Measurements from ENCODE around the gene MMP25. TPM values are rescaled to one million over a fixed set of nuclear protein-coding genes. Genes with fewer than 3 reads are reported as not detected.
A peak's percentile ranks its signal among the peaks of the same experiment; 100 is the strongest.

MMP25 gene
- total RNA-seq, 1 donor, result under 0.01 TPM

- no peak overlapping the region for H3K4me3 ChIP-seq (ENCODE audit: insufficient read depth, low read length)
- H3K27me3 ChIP-seq (ENCODE audit: insufficient read depth, low read length), result peaks cover 68% of the 10 kb centered on the region
- no peaks in the 10 kb centered on the region for H3K9me3 ChIP-seq (ENCODE audit: low read depth, low read length)
- no peaks in the 10 kb centered on the region for H3K79me2 ChIP-seq (ENCODE audit: insufficient read depth, low read length)
- TF ChIP-seq CTCF (IDR thresholded peaks at IDR 0.05; ENCODE audit: extremely low read depth, low read depth, low read length), result no peak
- no peaks in the 10 kb centered on the region for H3K4me1 ChIP-seq (ENCODE audit: insufficient read depth, low read length)
- no peak overlapping the region for H2AFZ ChIP-seq (ENCODE audit: low read length)
- no peaks in the 10 kb centered on the region for H3K36me3 ChIP-seq (ENCODE audit: insufficient read depth, low read length)
- H4K20me1 ChIP-seq (ENCODE audit: insufficient read depth, low read length), result no peaks in the 10 kb centered on the region
- H3K4me2 ChIP-seq (ENCODE audit: insufficient read depth, low read length), result no peak overlapping the region
- H3K27ac ChIP-seq (ENCODE audit: low read depth, low read length), result no peak overlapping the region
- DNase-seq (ENCODE audit: insufficient read length, low spot score, missing footprints), result no peak
Observed at GRCh38 chr16:3007059-3007956, 39.1 kb upstream of the MMP25 start.

GRCh38 chr16:3007957-3008689, 38.2 kb upstream of the MMP25 start:
- Histone ChIP-seq H3K27ac (ENCODE audit: low read depth, low read length) (no peak overlapping the region), H3K4me1 (ENCODE audit: insufficient read depth, low read length) (no peaks in the 10 kb centered on the region), H2AFZ (ENCODE audit: low read length) (no peak overlapping the region), H3K27me3 (ENCODE audit: insufficient read depth, low read length) (peaks cover 75% of the 10 kb centered on the region), H3K9me3 (ENCODE audit: low read depth, low read length) (no peaks in the 10 kb centered on the region), H3K4me2 (ENCODE audit: insufficient read depth, low read length) (no peak overlapping the region), H3K79me2 (ENCODE audit: insufficient read depth, low read length) (no peaks in the 10 kb centered on the region), H4K20me1 (ENCODE audit: insufficient read depth, low read length) (no peaks in the 10 kb centered on the region), H3K4me3 (ENCODE audit: insufficient read depth, low read length) (no peak overlapping the region), H3K36me3 (ENCODE audit: insufficient read depth, low read length) (no peaks in the 10 kb centered on the region)
- TF ChIP-seq CTCF (IDR thresholded peaks at IDR 0.05; ENCODE audit: extremely low read depth, low read depth, low read length), result no peak
- no peak for DNase-seq (ENCODE audit: insufficient read length, low spot score, missing footprints)

GRCh38 chr16:3008690-3009037, 37.7 kb upstream of the MMP25 start:
- no peaks in the 10 kb centered on the region for H4K20me1 ChIP-seq (ENCODE audit: insufficient read depth, low read length)
- DNase-seq (ENCODE audit: insufficient read length, low spot score, missing footprints), result peak; percentile 80
- H3K9me3 ChIP-seq (ENCODE audit: low read depth, low read length), result no peaks in the 10 kb centered on the region
- no peak overlapping the region for H2AFZ ChIP-seq (ENCODE audit: low read length)
- no peak overlapping the region for H3K27ac ChIP-seq (ENCODE audit: low read depth, low read length)
- H3K79me2 ChIP-seq (ENCODE audit: insufficient read depth, low read length), result no peaks in the 10 kb centered on the region
- no peak overlapping the region for H3K4me2 ChIP-seq (ENCODE audit: insufficient read depth, low read length)
- H3K36me3 ChIP-seq (ENCODE audit: insufficient read depth, low read length), result no peaks in the 10 kb centered on the region
- H3K4me3 ChIP-seq (ENCODE audit: insufficient read depth, low read length), result no peak overlapping the region
- TF ChIP-seq CTCF (IDR thresholded peaks at IDR 0.05; ENCODE audit: extremely low read depth, low read depth, low read length), result no peak
- no peaks in the 10 kb centered on the region for H3K4me1 ChIP-seq (ENCODE audit: insufficient read depth, low read length)
- H3K27me3 ChIP-seq (ENCODE audit: insufficient read depth, low read length), result peaks cover 80% of the 10 kb centered on the region
